Ovary (tissue), 3 donors: Measurements from ENCODE around the gene RASGRP1.

Experiments used
- EP300 ChIP-seq: sonication (generic); formaldehyde crosslinking; IDR thresholded peaks from one replicate; pipeline ENCODE4 v1.6.1; 2017; ENCODE audit warnings: antibody characterized with exemption
- POLR2A ChIP-seq: fragments of 450-650 bp; IDR thresholded peaks from one replicate; pipeline ENCODE4 v1.6.1; 2017; ENCODE audit warnings: antibody characterized with exemption, mild to moderate bottlenecking, moderate library complexity
- TF ChIP-seq, protein P1 (sequence below), 3 donors: fragments of 450-650 bp in 2 of 3; fragments of 200-600 bp in 1 of 3; IDR thresholded peaks; one replicate each; pipeline versions ENCODE4 v1.5.1 to v1.8.0; 2016 to 2022; ENCODE audit warnings: antibody characterized with exemption in 3 of 3, mild to moderate bottlenecking in 1 of 3
- donor health status: DM: no; HTN: no; CAD: no.

DNA sequence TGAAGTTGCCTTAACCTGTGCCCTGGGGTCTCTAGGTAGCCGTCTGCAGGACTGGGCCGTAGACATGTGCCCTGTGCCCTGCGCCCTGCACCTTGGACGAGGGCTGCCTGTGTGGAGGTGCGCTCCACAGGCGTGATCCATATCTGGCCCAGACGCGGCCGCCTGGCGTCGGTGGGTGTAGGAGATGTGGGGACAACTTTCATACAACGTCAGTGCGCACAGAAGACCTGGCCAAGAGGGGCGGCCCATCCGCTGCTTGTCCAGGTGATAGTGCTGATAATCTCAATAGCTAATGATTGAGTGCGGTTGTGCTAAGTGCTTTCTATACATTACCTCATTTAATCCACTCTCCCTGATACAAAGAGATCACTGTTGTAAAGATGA, 665 bp upstream of the RASGRP1 start:
- TF ChIP-seq, protein P1, sequence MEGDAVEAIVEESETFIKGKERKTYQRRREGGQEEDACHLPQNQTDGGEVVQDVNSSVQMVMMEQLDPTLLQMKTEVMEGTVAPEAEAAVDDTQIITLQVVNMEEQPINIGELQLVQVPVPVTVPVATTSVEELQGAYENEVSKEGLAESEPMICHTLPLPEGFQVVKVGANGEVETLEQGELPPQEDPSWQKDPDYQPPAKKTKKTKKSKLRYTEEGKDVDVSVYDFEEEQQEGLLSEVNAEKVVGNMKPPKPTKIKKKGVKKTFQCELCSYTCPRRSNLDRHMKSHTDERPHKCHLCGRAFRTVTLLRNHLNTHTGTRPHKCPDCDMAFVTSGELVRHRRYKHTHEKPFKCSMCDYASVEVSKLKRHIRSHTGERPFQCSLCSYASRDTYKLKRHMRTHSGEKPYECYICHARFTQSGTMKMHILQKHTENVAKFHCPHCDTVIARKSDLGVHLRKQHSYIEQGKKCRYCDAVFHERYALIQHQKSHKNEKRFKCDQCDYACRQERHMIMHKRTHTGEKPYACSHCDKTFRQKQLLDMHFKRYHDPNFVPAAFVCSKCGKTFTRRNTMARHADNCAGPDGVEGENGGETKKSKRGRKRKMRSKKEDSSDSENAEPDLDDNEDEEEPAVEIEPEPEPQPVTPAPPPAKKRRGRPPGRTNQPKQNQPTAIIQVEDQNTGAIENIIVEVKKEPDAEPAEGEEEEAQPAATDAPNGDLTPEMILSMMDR (IDR thresholded peaks at IDR 0.05), result no peak
- TF ChIP-seq EP300, result no peak
- no peak for TF ChIP-seq POLR2A
